Measurements from ENCODE around the gene DNAJA4. TPM values are rescaled to one million over a fixed set of nuclear protein-coding genes. Genes with fewer than 3 reads are reported as not detected.

DNAJA4 gene
- total RNA-seq, 2 experiments from 2014 or later = not detected

DNA sequence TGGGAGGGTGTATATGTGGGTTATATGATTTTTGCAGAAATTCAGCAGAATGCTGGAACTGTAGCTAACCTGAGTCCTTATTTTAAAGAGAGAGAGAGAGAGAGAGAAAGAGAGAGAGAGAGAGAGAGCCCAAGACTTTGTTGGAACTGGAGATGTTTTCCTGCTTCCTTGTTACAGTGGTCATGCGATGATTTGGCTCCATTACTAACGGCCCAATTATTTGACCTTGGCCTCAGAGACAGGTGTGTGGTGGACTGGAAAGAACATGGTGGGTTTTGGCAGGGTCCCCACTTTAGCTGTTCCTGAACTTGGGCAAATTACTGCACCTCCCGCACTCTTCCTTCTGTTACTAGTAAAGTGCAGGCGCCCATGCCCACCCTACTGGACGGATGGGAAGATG lies 15.2 kb upstream of the DNAJA4 start:
- Histone ChIP-seq H3K79me2 (ENCODE audit: insufficient read depth, low read depth, low read length) (no peaks in the 10 kb centered on the region), H3K9me3 (ENCODE audit: low read length) (no peaks in the 10 kb centered on the region), H3K4me2 (ENCODE audit: low read length) (no peak overlapping the region), H4K20me1 (ENCODE audit: insufficient read depth, low read length) (no peaks in the 10 kb centered on the region), H2AFZ (ENCODE audit: low read length) (no peak overlapping the region), H3K4me1 (ENCODE audit: insufficient read depth, low read length, poor library complexity, severe bottlenecking) (no peaks in the 10 kb centered on the region), H3K36me3 (ENCODE audit: insufficient read depth, low read length) (no peaks in the 10 kb centered on the region), H3K4me3 (ENCODE audit: low read depth, low read length, poor library complexity, severe bottlenecking) (no peak overlapping the region), H3K9me2 (ENCODE audit: insufficient read depth, low read length) (no peaks in the 10 kb centered on the region), H3K27ac (ENCODE audit: low read depth, low read length, poor library complexity, severe bottlenecking) (no peak overlapping the region)
- DNase-seq (ENCODE audit: low spot score) = no peak
- ChIA-PET CTCF (ENCODE audit: unreplicated experiment) (no interaction called here), POLR2A (interaction anchor here (0.7 kb wide), 1 partner anchor 9 kb away, joined by 3 read pairs; no protein-coding TSS in a partner anchor)
- BruUV-seq (replicated peaks) = no TSS peak
- intact Hi-C loops (cut with micrococcal nuclease; ENCODE audit: unreplicated experiment) = loop anchor here (10.0 kb wide), 1 partner anchor 344 kb away; no protein-coding TSS in a partner anchor
- TF ChIP-seq, protein P1, sequence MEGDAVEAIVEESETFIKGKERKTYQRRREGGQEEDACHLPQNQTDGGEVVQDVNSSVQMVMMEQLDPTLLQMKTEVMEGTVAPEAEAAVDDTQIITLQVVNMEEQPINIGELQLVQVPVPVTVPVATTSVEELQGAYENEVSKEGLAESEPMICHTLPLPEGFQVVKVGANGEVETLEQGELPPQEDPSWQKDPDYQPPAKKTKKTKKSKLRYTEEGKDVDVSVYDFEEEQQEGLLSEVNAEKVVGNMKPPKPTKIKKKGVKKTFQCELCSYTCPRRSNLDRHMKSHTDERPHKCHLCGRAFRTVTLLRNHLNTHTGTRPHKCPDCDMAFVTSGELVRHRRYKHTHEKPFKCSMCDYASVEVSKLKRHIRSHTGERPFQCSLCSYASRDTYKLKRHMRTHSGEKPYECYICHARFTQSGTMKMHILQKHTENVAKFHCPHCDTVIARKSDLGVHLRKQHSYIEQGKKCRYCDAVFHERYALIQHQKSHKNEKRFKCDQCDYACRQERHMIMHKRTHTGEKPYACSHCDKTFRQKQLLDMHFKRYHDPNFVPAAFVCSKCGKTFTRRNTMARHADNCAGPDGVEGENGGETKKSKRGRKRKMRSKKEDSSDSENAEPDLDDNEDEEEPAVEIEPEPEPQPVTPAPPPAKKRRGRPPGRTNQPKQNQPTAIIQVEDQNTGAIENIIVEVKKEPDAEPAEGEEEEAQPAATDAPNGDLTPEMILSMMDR (conservative IDR thresholded peaks at IDR 0.05; ENCODE audit: low read length) = no peak

DNA sequence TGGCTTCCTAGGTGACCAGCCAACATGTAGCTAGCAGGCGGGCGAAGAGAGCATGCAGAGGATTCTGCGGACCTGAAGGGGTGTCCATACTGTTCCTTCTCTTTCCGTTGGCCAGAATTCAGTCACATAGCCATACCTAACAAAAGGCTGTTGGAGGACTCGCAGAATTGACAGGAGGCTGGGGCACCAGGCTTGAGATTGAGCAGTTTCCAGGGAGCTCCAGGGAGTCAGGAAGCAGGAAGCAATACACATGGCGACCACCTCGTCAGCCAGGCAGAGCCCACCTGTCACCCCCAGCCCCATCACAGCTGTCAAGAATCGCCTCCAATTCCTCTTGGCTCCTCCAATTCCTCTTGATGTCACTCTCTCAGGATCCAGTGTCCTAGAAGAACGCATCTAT lies 13.2 kb upstream of the DNAJA4 start:
- POLR2A ChIA-PET = no interaction called here
- intact Hi-C loops (cut with micrococcal nuclease; ENCODE audit: unreplicated experiment) = no loop called here
- H3K4me3 ChIP-seq (ENCODE audit: low read depth, low read length, poor library complexity, severe bottlenecking) = no peak overlapping the region

DNA sequence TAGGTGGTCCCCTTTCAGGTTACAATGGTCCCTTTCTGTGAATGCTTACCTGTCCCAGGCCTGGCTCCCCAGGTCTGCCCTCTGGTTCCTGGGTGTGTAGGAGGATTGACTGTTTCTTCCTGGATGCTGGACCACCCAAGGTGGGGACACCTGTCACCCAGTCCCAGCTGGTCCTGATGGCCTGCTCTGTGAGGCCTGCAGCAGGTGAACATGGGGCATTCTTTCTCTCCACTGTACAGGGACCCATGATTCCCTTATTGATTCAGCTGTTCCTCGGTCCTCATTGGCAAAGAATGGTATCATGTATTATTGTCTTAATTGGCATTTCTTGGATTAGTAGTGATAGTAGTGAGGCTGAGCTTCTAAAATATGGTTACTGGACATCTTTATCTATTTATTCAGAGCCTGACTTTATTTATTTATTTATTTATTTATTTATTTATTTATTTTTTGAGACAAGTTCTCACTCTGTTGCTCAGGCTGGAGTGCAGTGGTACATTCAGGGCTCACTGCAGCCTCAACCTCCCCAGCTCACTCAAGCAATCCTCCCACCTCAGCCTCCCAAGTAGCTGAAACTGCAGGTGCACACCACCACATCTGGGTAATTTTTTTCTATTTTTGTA lies 8.8 kb upstream of the DNAJA4 start:
- no peaks in the 10 kb centered on the region for H3K9me2 ChIP-seq (ENCODE audit: insufficient read depth, low read length)
- no TSS peak for BruUV-seq (replicated peaks)
- no peak for DNase-seq (ENCODE audit: low spot score)
- no peaks in the 10 kb centered on the region for H4K20me1 ChIP-seq (ENCODE audit: insufficient read depth, low read length)
- no peak overlapping the region for H3K27ac ChIP-seq (ENCODE audit: low read depth, low read length, poor library complexity, severe bottlenecking)
- no peaks in the 10 kb centered on the region for H3K9me3 ChIP-seq (ENCODE audit: low read length)
- no peak for TF ChIP-seq EZH2phosphoT487 (IDR thresholded peaks at IDR 0.05; ENCODE audit: borderline replicate concordance, low read depth, low read length)
- no peak overlapping the region for H2AFZ ChIP-seq (ENCODE audit: low read length)
- no peaks in the 10 kb centered on the region for H3K36me3 ChIP-seq (ENCODE audit: insufficient read depth, low read length)
- CTCF ChIA-PET (ENCODE audit: unreplicated experiment) = no interaction called here
- intact Hi-C loops (cut with micrococcal nuclease; ENCODE audit: unreplicated experiment) = no loop called here
- POLR2A ChIA-PET = no interaction called here
- H3K4me2 ChIP-seq (ENCODE audit: low read length) = no peak overlapping the region
- no peaks in the 10 kb centered on the region for H3K4me1 ChIP-seq (ENCODE audit: insufficient read depth, low read length, poor library complexity, severe bottlenecking)
- H3K79me2 ChIP-seq (ENCODE audit: insufficient read depth, low read depth, low read length) = no peaks in the 10 kb centered on the region
- no peak overlapping the region for H3K4me3 ChIP-seq (ENCODE audit: low read depth, low read length, poor library complexity, severe bottlenecking)

More for the DNA sequence above, 13.2 kb upstream of the DNAJA4 start:
- CTCF ChIA-PET (ENCODE audit: unreplicated experiment) = no interaction called here
- Histone ChIP-seq H3K36me3 (ENCODE audit: insufficient read depth, low read length) (no peaks in the 10 kb centered on the region), H3K9me2 (ENCODE audit: insufficient read depth, low read length) (no peaks in the 10 kb centered on the region), H3K4me2 (ENCODE audit: low read length) (no peak overlapping the region), H3K4me1 (ENCODE audit: insufficient read depth, low read length, poor library complexity, severe bottlenecking) (no peaks in the 10 kb centered on the region), H3K9me3 (ENCODE audit: low read length) (no peaks in the 10 kb centered on the region), H4K20me1 (ENCODE audit: insufficient read depth, low read length) (no peaks in the 10 kb centered on the region), H2AFZ (ENCODE audit: low read length) (no peak overlapping the region), H3K27ac (ENCODE audit: low read depth, low read length, poor library complexity, severe bottlenecking) (no peak overlapping the region), H3K79me2 (ENCODE audit: insufficient read depth, low read depth, low read length) (no peaks in the 10 kb centered on the region)
- BruUV-seq (replicated peaks) = no TSS peak
- no peak for DNase-seq (ENCODE audit: low spot score)
- TF ChIP-seq EZH2phosphoT487 (IDR thresholded peaks at IDR 0.05; ENCODE audit: borderline replicate concordance, low read depth, low read length) = no peak
- TF ChIP-seq, protein P1 (conservative IDR thresholded peaks at IDR 0.05; ENCODE audit: low read length) = no peak
